ENCODE results near the gene SELENON. TPM values are rescaled to one million over a fixed set of nuclear protein-coding genes. Genes with fewer than 3 reads are reported as not detected.

Gene SELENON
- total RNA-seq, 3 donors from 2014 or later, result 29.6 to 45.1 (median 35.9) TPM

DNA sequence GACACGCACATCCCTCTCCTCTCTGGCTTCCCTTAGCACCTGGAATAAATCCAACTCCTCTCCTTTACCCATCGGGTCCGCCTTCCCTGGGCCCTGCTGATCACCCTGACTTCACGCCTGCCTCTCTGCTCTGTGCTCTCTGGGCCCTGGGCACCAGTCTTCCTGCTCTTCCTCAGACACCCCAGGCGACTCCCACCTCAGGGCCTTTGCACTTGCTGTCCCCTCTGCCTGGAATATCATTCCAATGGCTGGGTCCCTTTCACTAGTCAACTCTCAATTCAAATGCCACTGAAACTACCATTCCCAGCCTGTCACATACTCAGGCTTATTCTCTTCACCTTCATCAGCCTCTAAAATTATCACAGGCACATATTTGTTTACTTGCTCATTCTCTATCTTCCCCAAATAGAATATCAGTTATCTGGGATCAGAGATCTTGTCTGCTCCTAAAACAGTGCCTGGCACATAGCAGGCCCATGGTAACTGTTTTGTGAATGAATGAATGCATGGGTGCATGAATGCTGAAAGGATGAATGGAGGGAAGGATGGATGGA lies 27.2 kb upstream of the SELENON start:
- Histone ChIP-seq H3K9me3 (no peaks in the 10 kb centered on the region), H3K36me3 (ENCODE audit: low read depth) (no peaks in the 10 kb centered on the region), H3K4me1 (ENCODE audit: low read depth) (peaks cover 23% of the 10 kb centered on the region), H3K4me3 (no peak overlapping the region)
- DNase-seq, result no peak
- ATAC-seq, result no peak
- TF ChIP-seq, protein P1, sequence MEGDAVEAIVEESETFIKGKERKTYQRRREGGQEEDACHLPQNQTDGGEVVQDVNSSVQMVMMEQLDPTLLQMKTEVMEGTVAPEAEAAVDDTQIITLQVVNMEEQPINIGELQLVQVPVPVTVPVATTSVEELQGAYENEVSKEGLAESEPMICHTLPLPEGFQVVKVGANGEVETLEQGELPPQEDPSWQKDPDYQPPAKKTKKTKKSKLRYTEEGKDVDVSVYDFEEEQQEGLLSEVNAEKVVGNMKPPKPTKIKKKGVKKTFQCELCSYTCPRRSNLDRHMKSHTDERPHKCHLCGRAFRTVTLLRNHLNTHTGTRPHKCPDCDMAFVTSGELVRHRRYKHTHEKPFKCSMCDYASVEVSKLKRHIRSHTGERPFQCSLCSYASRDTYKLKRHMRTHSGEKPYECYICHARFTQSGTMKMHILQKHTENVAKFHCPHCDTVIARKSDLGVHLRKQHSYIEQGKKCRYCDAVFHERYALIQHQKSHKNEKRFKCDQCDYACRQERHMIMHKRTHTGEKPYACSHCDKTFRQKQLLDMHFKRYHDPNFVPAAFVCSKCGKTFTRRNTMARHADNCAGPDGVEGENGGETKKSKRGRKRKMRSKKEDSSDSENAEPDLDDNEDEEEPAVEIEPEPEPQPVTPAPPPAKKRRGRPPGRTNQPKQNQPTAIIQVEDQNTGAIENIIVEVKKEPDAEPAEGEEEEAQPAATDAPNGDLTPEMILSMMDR (IDR thresholded peaks at IDR 0.05), result no peak
- intact Hi-C loops (cut with DNase I, micrococcal nuclease), result no loop called here

DNA sequence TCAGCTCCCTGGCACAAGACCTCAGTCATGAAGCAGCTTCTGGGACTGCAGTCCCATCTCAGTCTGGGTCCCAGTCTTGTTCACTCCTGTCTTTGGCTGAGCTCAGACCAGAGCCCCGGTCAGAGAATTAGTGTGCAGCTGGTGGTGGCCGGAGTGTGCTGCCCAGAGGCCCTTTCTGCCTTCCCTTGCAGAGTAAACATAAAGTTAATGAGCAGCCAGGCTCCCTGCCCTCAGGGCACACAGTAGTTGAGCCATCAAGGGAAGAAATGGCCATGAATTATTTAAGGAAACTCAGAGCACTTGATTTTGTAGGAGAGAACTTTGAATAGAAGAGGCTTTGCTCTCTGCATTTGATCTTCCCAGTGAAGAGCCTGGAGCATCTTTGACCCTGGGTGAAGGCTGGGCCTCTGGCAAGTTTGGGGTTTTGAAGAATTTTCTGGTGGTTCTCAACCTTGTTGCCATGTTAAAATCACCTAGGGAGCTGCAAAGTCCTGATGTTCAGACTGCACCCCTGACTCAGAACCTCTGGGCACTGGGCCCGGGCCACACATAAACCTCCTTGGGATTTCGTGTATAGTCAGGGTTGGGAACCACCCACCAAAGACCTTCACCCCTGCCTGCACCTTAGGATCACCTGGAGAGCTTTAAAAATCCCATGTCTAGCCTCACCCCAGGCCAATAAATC lies 26.4 kb upstream of the SELENON start:
- Histone ChIP-seq H3K9me3 (no peaks in the 10 kb centered on the region), H3K4me1 (ENCODE audit: low read depth) (peaks cover 23% of the 10 kb centered on the region), H3K36me3 (ENCODE audit: low read depth) (no peaks in the 10 kb centered on the region), H3K4me3 (no peak overlapping the region)
- intact Hi-C loops (cut with DNase I, micrococcal nuclease), result no loop called here
- ATAC-seq, result peak; percentile 72
- peak in 2 of 3 donors; percentile 44 to 53 for DNase-seq
- TF ChIP-seq, protein P1 (IDR thresholded peaks at IDR 0.05), result no peak

DNA sequence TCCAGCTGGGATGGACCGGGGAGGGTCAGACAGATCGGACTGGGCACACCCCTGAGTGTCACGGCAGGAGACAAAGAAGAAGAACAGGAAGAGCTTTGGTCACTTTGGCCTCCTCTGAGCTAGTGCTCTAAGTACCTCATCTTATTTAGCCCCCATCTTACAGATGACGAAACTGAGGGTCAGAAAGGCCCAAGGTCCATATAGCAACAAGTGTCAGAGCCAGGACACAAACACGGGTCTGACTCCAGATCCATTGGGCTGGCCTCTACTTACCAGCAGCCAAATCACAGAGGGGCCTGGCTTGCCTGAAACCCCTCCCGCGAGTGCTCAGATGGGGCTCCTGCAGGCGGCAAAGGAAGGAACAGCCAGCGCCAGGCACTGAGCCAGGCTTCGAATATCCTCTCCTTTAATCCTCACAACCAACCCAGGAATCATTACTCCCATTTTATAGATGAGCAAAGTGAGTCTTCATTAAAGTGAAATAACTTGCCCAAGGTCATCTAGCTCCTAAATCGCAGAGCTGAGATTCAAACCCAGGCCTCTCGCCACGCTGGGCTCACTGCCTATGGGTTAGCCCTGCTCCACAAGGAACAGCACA lies 25.7 kb upstream of the SELENON start:
- Histone ChIP-seq H3K36me3 (ENCODE audit: low read depth) (no peaks in the 10 kb centered on the region), H3K4me3 (no peak overlapping the region), H3K4me1 (ENCODE audit: low read depth) (peaks cover 23% of the 10 kb centered on the region), H3K9me3 (no peaks in the 10 kb centered on the region)
- intact Hi-C loops (cut with DNase I, micrococcal nuclease), result no loop called here
- ATAC-seq, result no peak
- TF ChIP-seq, protein P1 (IDR thresholded peaks at IDR 0.05), result no peak
- no peak for DNase-seq

DNA sequence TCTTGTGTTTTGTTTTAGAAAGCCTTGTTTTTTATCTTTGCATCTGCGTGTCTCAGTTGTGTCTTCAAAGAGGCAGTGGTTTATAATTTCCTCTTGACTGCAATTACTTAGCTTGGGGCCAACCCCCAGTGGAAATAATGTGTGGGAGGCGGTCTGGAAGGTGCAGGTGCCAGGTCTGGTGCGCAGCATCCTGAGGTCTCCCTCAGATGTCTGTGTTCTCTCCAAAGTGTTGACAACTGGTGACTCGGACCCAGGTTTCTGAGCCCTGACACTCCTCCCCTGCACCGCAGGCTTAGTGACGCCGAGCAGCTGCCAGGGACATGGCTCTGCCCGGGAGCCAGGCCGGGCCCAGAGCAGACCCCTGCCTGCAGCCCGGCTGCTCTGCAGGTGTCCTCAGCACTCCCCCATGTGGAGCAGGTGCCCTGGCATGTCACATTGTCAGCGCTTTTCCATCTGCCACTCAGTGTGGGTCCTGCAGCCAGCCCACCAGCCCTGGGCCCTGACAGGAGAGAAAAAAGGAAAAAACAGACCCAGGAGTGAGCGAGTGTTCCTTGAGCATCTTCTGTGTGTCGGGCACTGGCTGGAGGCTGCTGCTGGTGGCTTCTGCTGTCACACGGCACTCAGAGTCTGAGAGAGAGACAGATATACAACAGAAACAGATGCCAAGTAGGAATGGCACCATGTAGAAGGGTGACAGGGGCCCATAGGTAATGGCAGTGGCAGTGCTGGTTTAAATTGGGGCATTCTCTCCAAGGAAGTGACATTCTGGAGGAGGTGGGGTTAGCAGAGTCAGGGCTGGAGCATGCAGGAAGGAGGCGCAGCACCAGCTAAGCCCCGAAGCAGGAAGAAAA lies 24.8 kb upstream of the SELENON start:
- intact Hi-C loops (cut with DNase I, micrococcal nuclease), result no loop called here
- no peaks in the 10 kb centered on the region for H3K9me3 ChIP-seq
- TF ChIP-seq, protein P1 (IDR thresholded peaks at IDR 0.05), result no peak
- H3K4me1 ChIP-seq (ENCODE audit: low read depth), result peaks cover 23% of the 10 kb centered on the region
- H3K36me3 ChIP-seq (ENCODE audit: low read depth), result no peaks in the 10 kb centered on the region
- peak in 2 of 3 donors; percentile 38 to 71 for DNase-seq
- no peak overlapping the region for H3K4me3 ChIP-seq
- peak; percentile 66 for ATAC-seq

DNA sequence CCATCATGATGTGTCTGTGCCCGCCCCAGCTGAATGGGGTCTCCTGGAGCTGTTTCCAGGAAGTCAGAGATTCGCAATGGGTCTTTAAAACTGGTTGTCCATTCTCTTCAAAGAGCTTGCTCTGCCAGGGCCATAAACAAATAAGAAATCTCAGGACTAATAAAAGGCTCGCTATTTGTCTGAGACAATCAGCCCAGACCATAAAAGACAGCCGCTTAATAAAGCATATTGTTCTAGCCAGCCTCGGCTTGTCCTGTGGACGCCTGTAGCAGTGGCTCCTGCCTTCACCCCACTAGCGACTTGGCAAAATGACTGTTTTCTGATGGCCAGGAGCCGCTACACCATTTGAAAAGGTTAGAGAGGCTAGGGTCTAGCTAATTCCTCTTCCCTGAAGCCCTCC lies 20.6 kb upstream of the SELENON start:
- intact Hi-C loops (cut with DNase I, micrococcal nuclease), result no loop called here
- ATAC-seq (no peak), DNase-seq (no peak)
- H3K4me1 ChIP-seq (ENCODE audit: low read depth), result peaks cover under 1% of the 10 kb centered on the region
- H3K9me3 ChIP-seq, result no peaks in the 10 kb centered on the region
- no peak overlapping the region for H3K4me3 ChIP-seq
- no peaks in the 10 kb centered on the region for H3K36me3 ChIP-seq (ENCODE audit: low read depth)
- TF ChIP-seq, protein P1 (IDR thresholded peaks at IDR 0.05), result no peak

Data from mucosa of descending colon (tissue), 3 donors.